ENCODE data around the gene PEX16. TPM values are rescaled to one million over a fixed set of nuclear protein-coding genes. Genes with fewer than 3 reads are reported as not detected.

Gene PEX16
- total RNA-seq, 1 donor from 2014 or later, result 24.5 TPM

DNA sequence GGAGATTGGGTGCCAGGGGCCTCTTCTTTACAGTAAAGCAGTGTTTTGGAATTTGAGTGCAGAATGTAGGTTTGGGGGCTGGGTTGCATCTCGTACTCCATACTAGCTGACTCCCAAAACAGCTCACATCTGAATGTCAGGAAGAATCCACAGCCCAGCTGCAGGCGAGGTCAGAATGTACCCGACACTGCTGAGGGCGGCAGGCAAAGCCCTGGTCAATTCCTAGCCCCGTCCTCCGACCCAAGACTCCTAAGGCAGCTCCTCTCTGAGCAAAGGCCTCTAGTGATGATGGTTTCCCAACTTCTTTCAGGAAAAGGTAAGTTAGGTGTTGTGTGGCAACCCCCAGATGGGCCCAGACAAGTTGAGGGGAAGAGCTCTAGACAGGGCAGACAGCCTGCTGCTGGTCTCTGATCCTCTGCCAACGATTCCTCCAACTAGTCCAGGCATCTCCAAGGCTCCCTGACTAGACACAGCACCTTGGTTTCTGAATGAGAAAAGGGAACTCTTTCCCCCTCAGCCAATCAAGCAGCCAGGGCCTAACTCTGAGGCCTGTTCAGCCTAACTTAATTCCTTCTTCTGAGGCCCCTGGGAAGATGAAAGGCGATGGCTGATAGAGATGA, 13.4 kb upstream of the PEX16 start:
- Mint-ChIP-seq H3K9me3 (ENCODE audit: unreplicated experiment) (no peaks in the 10 kb centered on the region), H3K27ac (ENCODE audit: unreplicated experiment) (no peak overlapping the region), H3K36me3 (ENCODE audit: unreplicated experiment) (peaks cover 19% of the 10 kb centered on the region), H3K4me1 (ENCODE audit: unreplicated experiment) (peaks cover 8% of the 10 kb centered on the region), H3K4me3 (ENCODE audit: unreplicated experiment) (no peak overlapping the region), H3K27me3 (ENCODE audit: unreplicated experiment) (no peaks in the 10 kb centered on the region)
- no peak for DNase-seq (ENCODE audit: extremely low spot score, unreplicated experiment)
- TF ChIP-seq, protein P1, sequence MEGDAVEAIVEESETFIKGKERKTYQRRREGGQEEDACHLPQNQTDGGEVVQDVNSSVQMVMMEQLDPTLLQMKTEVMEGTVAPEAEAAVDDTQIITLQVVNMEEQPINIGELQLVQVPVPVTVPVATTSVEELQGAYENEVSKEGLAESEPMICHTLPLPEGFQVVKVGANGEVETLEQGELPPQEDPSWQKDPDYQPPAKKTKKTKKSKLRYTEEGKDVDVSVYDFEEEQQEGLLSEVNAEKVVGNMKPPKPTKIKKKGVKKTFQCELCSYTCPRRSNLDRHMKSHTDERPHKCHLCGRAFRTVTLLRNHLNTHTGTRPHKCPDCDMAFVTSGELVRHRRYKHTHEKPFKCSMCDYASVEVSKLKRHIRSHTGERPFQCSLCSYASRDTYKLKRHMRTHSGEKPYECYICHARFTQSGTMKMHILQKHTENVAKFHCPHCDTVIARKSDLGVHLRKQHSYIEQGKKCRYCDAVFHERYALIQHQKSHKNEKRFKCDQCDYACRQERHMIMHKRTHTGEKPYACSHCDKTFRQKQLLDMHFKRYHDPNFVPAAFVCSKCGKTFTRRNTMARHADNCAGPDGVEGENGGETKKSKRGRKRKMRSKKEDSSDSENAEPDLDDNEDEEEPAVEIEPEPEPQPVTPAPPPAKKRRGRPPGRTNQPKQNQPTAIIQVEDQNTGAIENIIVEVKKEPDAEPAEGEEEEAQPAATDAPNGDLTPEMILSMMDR (IDR thresholded peaks at IDR 0.05), result no peak

DNA sequence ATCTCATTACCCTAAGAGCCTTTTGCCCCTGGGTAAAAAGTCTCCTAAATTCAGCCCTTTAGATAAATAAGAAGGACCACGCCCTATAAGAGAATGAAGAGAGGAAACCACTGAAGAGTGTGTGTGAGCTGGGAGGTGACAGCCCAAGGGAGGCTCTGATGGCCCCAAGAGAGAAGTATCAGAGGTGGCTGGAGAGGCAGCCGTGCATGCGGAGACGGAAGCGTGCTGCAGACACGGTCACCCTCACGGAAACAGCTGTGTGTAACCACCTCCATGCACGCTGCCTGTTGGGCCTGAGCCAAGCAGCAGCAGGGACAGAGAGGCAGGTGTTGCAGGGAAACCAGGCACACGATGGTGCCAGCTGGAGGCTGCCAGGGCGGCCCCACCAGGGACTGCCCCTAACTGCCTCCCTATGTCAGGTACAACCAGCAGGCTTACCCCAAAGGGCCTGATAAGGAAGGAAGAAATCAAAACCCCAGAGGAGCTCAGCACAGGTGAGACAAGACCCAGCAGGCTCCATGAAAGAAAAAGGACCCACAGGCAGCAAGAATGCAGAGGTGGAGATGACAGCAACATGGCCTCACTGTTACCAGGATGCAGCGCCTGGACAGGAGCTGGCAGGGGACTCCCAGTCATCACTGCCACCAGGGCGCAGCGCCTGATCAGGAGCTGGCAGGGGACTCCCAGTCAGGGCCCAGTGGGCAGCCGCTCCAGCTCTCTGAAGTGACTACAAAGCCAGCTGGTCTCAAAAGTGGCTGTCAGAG, 12.5 kb upstream of the PEX16 start:
- H3K4me3 Mint-ChIP-seq (ENCODE audit: unreplicated experiment), result no peak overlapping the region
- TF ChIP-seq, protein P1 (IDR thresholded peaks at IDR 0.05), result no peak
- H3K36me3 Mint-ChIP-seq (ENCODE audit: unreplicated experiment), result peaks cover 19% of the 10 kb centered on the region
- DNase-seq (ENCODE audit: extremely low spot score, unreplicated experiment), result no peak
- H3K27me3 Mint-ChIP-seq (ENCODE audit: unreplicated experiment), result peaks cover under 1% of the 10 kb centered on the region
- H3K4me1 Mint-ChIP-seq (ENCODE audit: unreplicated experiment), result peaks cover 8% of the 10 kb centered on the region
- H3K27ac Mint-ChIP-seq (ENCODE audit: unreplicated experiment), result no peak overlapping the region
- no peaks in the 10 kb centered on the region for H3K9me3 Mint-ChIP-seq (ENCODE audit: unreplicated experiment)

DNA sequence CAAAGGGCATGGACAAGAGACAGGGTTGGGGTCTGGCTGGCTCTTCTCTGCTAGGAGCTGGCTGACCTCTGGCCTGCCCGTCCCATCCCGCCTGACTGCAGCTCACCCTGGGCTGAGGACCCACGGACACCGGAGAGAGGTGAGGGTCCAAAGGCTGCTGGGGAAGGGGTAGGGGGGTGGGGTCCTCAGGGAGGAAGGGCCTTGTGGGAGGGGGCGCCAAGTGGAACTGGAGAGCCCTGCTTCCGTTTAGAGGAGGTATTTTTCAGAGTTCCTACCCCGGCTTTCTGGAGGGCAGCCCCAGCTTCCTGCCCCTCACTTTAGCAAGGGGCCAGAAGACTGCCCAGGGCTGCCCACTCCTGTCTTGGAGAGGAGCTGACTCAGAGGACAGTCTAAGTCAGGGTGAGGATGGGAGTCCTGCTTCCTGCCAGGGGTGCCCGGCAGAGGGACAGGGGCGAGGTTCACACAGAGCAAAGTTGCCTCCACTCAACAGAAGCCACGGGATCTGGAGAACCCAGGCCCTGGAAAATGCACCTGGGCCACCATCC, 11.9 kb upstream of the PEX16 start:
- Mint-ChIP-seq H3K27ac (ENCODE audit: unreplicated experiment) (no peak overlapping the region), H3K4me3 (ENCODE audit: unreplicated experiment) (no peak overlapping the region), H3K9me3 (ENCODE audit: unreplicated experiment) (no peaks in the 10 kb centered on the region), H3K4me1 (ENCODE audit: unreplicated experiment) (peaks cover 8% of the 10 kb centered on the region), H3K36me3 (ENCODE audit: unreplicated experiment) (peaks cover 19% of the 10 kb centered on the region), H3K27me3 (ENCODE audit: unreplicated experiment) (peaks cover 6% of the 10 kb centered on the region)
- DNase-seq (ENCODE audit: extremely low spot score, unreplicated experiment), result no peak
- TF ChIP-seq, protein P1 (IDR thresholded peaks at IDR 0.05), result no peak

DNA sequence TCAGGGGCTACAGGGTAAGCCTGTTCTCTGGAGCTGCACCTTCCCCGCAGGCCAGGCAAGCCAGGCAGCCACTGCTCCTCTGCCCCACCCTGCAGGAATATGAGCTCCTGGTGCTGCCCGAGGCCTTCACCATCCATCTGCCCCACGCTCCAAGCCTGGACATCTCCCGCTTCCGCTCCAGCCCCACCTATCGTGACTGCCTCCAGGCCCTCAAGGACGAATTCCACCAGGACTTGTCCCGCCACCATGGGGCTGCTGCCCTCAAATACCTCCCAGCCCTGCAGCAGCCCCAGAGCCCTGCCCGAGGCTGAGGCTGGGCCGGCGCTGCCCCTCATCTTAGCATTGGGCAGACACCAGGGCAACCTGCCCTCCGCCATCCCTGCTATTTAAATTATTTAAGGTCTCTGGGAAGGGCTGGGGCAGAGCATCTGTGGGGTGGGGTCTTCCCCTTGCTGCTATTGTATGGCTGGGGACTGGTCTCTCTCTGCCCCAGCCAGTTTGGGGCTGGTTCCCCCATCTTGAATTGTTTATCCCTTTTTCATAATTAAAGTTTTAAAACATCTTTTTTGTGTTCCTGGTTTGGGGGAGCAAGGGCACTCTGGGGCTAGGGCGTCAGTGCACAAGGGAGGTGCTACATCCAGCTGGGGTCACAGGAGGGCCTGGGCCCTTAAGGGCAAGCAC, 11.0 kb upstream of the PEX16 start:
- DNase-seq (ENCODE audit: extremely low spot score, unreplicated experiment), result no peak
- H3K4me3 Mint-ChIP-seq (ENCODE audit: unreplicated experiment), result no peak overlapping the region
- peaks cover 11% of the 10 kb centered on the region for H3K4me1 Mint-ChIP-seq (ENCODE audit: unreplicated experiment)
- H3K27me3 Mint-ChIP-seq (ENCODE audit: unreplicated experiment), result peaks cover 14% of the 10 kb centered on the region
- H3K9me3 Mint-ChIP-seq (ENCODE audit: unreplicated experiment), result no peaks in the 10 kb centered on the region
- TF ChIP-seq, protein P1 (IDR thresholded peaks at IDR 0.05), result no peak
- peaks cover 18% of the 10 kb centered on the region for H3K36me3 Mint-ChIP-seq (ENCODE audit: unreplicated experiment)
- H3K27ac Mint-ChIP-seq (ENCODE audit: unreplicated experiment), result no peak overlapping the region
